NCI-H510A (cell line): ENCODE results near the gene NEDD4L.
"Not testable (repeated sequence)": the region's sequence is repeated elsewhere in the genome, so short reads cannot be mapped to it uniquely, and the experiment has no call there.

ENCODE experiments used
- DNase-seq: peaks from one replicate; lab custom pipeline; 2025; lab: John Stamatoyannopoulos, UW

Gene NEDD4L

GRCh38 chr18:58043491-58044369, at the start of gene NEDD4L:
Gene NEDD4L, plus strand, starts transcription at chr18:58044226. Its CDS starts 435 bp downstream, at chr18:58044661.
- peak; percentile 95 for DNase-seq

DNA sequence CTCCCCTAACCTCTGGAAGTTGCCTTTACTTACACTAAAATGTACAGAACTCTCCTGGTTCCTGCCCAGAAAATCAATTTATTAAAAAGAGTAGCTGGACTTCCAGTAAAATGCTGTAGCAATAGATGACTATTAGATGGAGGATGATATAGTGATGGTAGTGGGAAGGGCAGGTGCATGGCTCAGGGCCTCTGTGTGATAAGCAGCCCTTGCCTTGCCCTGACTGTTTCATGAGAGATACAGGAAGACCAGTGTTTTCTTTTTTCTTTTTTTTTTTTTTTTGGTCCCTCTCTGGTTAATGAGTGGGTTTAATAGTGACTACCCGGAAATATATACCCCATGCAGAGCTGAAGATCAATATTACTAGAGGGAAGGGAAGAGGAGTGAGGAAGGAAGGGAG, 48.7 kb upstream of the NEDD4L start:
- no peak for DNase-seq

- DNase-seq = not testable (repeated sequence)
Observed at GRCh38 chr18:57996894-57997293, 47.1 kb upstream of the NEDD4L start.

DNA sequence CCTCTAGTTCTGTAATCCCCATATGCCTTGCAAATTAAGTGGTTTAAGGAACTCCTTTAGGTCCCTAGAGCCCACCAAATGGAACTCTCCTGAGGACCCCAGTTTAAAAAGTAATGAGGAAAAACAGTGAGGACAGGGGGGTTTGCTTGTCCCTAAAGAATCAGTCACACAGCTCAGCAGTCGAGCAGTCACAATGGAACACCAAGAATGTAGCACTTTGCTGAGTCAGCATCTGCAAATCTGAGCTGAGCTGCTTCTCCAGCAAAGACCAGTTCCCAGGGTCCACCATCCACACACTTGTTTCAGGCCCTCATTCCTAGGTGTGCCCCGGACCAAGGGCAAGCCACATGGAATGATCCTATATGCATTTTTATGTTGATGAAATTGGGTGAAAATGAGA, 46.2 kb upstream of the NEDD4L start:
- no peak for DNase-seq

DNA sequence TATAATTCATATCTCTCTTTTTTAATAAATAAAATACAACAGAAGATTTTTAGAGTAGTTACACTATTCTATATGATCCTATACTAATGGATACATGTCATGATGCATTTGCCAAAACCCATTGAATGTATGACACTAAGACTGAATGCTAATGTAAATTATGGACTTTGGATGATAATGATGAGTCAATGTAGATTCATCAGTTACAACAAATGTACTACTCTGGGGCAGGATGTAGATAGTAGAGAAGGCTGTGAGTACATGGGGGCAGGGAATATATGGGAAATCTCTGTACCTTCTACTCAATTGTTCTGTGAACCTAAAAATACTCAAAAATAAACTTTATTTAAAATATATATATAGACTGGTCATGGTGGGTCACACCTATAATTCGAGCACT, 45.6 kb upstream of the NEDD4L start:
- DNase-seq = no peak

- no peak for DNase-seq
Observed at GRCh38 chr18:58004317-58004716, 39.7 kb upstream of the NEDD4L start.

DNA sequence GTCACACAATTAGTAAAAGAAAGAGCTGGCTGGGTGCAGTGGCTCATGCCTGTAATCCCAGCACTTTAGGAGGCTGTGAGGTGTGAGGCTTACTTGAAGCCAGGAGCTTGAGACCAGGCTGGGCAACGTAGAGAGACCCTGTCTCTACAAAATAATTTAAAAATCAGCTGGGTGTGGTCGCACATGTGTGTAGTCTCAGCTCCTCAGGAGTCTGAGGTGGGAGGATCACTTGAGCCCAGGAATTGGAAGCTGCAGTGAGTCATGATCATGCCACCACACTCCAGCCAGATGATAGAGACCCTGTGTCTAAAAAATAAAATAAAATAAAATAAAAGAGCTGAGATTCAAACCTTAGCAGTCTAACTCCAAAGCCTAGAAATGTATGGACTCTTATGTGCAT, 39.0 kb upstream of the NEDD4L start:
- DNase-seq = no peak

DNA sequence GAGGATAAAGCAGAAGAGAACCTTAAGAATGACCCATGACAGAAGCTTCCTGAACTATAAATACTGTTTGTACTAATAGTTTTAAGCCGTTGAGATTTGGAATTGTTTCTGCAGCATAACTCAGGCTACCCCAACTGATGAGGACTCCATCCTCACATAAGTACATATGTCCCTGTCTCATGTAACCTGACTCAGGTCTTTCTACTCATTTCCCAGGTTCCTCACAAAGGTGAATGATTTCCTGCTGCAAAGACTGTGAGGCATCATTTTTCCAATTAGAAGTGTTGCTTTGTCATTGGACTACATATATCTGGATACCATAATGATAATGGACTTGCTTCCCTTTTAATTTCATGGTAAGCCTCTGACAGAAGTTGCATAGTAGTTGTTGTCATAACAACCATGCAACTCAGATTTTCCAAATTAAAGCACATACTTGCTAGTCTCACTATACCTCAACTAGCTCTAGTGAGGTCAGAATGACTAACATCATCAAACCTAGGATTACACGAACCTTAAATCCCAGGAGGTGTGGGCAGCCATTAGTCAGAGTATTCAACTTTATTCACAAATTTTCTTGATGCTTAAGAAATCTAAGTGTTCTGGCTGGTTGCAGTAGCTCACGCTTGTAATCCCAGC, 38.0 kb upstream of the NEDD4L start:
- DNase-seq = no peak

DNA sequence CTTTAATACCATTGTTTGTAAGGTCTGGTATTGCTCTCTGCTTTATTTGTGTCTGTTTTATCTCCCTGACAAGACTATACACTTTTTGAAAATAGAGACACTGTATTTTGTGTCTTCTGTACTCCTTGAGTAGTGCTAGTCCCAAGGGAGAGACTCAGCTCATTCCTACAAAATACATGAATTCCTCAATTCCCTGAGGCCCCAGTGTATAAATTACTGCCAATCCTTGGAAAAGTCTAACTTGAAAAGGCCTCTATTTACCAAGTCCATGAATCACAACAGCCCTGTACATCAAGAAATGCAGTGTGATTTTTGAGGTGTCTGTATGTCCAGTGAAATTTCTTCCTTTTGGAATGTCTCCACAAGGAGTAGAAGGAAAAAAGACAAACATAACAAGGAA, 34.9 kb upstream of the NEDD4L start:
- no peak for DNase-seq

DNA sequence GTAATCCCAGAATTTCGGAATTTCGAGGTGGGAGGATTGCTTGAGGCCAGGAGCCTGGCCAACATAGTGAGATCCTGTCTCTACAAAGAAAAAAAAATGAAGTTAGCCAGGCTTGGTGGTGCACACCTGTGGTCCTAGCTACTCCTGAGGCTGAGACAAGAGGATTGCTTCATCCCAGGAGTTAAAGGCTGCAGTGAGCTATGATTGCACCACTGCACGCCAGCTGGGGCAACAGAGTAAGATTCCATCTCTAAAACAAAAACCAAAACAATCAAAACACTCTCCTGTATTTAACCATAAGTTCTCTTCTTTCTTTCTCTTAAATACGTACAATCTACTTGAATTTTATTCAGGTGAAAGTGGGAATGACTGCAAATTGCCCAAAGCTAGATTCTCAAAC, 33.8 kb upstream of the NEDD4L start:
- no peak for DNase-seq

DNA sequence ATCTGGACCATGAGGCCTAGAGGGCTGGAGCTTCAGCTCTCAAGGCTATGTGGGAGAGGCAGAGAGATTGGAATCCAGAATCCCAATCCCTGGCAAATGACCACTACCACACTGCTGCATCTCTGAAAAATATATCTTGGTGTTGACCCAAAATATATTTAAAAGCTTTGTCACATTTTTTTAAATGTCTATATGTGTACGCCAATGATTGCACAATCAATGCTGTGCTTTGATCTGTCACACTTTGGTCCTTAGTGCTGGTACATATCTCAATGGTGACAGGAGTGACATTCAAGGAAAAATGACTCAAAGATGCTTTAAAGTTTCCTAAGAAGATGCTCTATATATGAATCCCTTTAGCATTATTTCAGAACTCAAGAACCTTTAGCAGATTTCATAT, 31.7 kb upstream of the NEDD4L start:
- DNase-seq = no peak

DNA sequence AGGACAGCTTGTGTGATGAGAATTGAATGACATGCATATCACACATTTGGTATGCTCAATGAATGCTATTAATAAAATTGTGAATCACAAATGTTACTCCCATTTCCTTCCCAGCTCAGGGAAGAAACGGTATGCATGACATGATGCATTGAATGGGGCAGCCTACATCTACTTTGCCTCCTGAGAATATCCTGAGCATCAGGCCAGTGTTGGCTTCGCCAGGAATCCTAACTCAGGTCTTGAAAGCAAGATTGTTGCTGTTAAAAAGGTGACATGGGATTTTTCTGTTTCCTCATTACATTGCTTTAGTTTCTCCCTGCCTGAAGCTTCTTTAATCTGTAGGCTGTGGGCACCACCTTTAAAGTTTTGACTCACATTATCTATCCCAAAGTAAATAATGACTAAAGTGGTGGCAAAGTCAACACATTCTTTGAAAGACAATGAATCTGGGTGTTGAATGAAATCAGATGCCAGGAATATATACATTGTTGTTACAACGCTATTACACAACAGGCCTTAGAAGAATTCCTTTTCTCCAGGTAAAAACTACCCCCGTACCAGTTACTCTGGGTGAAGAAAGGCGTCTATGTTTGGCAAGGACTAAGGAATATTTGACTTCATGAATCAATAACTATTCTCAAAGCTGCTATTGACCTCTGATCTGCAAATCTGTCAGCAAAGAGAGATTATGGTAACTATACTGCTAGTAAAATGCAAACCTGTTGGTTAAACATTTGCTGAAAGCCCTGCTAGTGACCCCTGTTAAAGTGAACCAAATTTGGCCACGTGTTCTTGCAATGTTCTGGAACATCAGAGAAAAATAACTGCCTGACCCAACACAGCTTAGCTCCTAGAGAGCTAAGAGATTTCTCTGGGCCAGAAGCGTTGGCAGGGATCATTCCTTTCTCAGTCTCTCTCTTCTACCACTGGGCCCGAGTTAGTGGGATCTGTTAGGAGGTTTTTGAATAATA, 30.5 kb upstream of the NEDD4L start:
- peak; percentile 1 for DNase-seq

GRCh38 chr18:58015065-58015780, 28.8 kb upstream of the NEDD4L start:
- no peak for DNase-seq

DNA sequence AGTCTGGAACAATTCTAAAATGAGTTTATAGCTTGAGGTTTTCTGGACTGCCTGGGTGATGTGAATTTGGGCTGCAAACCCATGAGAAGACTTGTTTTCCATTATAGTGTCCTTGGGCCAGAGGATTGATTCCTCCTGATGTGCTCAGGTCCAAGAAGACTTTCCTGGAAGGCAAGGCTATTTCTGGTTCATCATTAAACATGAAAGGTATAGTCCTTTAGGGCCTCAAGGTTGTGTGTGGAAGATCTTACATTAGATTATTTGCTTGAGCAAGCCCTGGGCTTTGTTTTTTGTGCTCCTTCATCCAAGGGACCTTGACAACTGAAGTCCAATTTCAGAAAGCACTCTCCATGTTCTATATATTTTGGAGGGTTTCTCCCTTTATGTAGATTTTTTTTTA, 26.8 kb upstream of the NEDD4L start:
- DNase-seq = no peak

GRCh38 chr18:58020567-58021107, 23.4 kb upstream of the NEDD4L start:
- DNase-seq = no peak

GRCh38 chr18:58021504-58021903, 22.5 kb upstream of the NEDD4L start:
- DNase-seq = no peak

- no peak for DNase-seq
Observed at GRCh38 chr18:58023108-58023507, 20.9 kb upstream of the NEDD4L start.

- no peak for DNase-seq
Observed at GRCh38 chr18:58024139-58024538, 19.9 kb upstream of the NEDD4L start.

DNA sequence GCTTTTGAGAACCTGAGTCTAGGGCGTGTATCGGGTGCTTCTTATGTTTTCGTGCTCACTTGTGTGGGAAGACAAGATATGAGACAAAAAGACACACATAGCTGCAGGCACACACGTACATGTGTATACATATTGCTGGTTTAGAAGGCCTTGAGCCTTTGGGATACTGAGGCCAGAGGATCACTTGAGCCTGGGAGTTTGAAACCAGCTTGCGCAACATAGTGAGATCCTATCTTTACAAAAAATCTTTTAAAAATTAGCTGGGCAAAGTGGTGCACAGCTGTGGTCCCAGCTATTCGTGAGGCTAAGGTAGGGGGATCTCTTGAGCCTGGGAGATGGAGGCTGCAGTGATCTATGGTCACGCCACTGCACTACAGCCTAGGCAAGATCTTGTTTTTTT, 18.8 kb upstream of the NEDD4L start:
- no peak for DNase-seq

- no peak for DNase-seq
Observed at GRCh38 chr18:58025733-58026132, 18.3 kb upstream of the NEDD4L start.

DNA sequence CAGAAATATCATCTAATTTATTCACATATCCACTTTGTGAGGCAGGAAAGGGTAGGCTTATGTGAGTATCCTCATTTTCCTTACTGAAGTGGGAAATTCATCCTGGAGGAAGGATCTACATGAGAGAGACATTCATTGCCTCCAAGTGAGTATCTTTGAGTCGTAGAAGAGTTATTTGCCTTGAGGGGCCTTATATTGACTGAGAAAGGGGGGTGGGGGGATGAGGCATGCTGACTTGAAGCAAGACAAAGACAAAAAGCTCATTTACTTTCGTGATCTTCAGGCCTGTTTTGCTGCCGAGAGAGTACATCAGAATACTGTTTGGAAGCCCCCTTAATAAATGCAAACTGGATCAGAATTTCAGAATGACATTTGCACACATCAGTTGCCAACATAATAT, 17.6 kb upstream of the NEDD4L start:
- DNase-seq = no peak
